B cell (primary cell): ENCODE data around the gene IL4R. TPM values are rescaled to one million over a fixed set of nuclear protein-coding genes. Genes with fewer than 3 reads are reported as not detected.

Source experiments
- ATAC-seq: fragments of 200-7000 bp; cut with Tn5 transposase; one replicate; pipeline ENCODE4 v1.10.0; 2021; ENCODE audit warnings: low read depth, mild to moderate bottlenecking, moderate number of reproducible peaks, moderate library complexity
- CTCF ChIA-PET: fragments of 350-600 bp; sonication (Branson Sonifier 250); formaldehyde crosslinking; loops from one replicate; lab custom pipeline; 2021; ENCODE audit warnings: antibody characterized with exemption, inconsistent platforms; lab: Charles Lee
- POLR2A ChIA-PET: fragments of 350-600 bp; sonication (Branson Sonifier 250); formaldehyde crosslinking; loops from one replicate; lab custom pipeline; 2021; ENCODE audit warnings: antibody characterized with exemption; lab: Charles Lee
- DNase-seq: peaks from one replicate; pipeline ENCODE4 v3.0.0; 2013
- H2AFZ ChIP-seq: 2 replicates; pipeline ENCODE4 v1.6.1; 2012; ENCODE audit warnings: mild to moderate bottlenecking, low read depth, low read length; ENCODE audit not compliant: insufficient read depth, poor library complexity, severe bottlenecking
- H3K27ac ChIP-seq, 2 donors: 1 replicate in 1 of 2; 2 replicates in 1 of 2; pipeline ENCODE4 v1.5.1; 2012 to 2013; ENCODE audit warnings: low read length in 2 of 2, mild to moderate bottlenecking in 2 of 2, moderate library complexity in 1 of 2
- H3K27me3 ChIP-seq, 4 experiments: fragments of 200-600 bp in 1 of 4; sonication (generic) in 1 of 4; replicated peaks in 1 of 4; 1 replicate in 2 of 4; 2 replicates in 2 of 4; pipeline versions ENCODE4 v1.6.1 to v1.7.0; 2013 to 2016; ENCODE audit warnings: low read length in 3 of 4, mild to moderate bottlenecking in 2 of 4, mixed read lengths in 1 of 4, moderate library complexity in 1 of 4; ENCODE audit not compliant: insufficient read depth in 4 of 4, control insufficient read depth in 3 of 4; ENCODE audit errors: control extremely low read depth in 1 of 4
- H3K36me3 ChIP-seq, 2 experiments: replicated peaks in 1 of 2; 1 replicate in 1 of 2; 2 replicates in 1 of 2; pipeline versions ENCODE4 v1.6.1 to v1.7.1; 2013; ENCODE audit warnings: low read length in 1 of 2; ENCODE audit not compliant: insufficient read depth in 2 of 2, control insufficient read depth in 1 of 2; ENCODE audit errors: control extremely low read depth in 1 of 2, extremely low read depth in 1 of 2
- H3K4me1 ChIP-seq, 2 donors: fragments of 200-600 bp in 1 of 2; sonication (generic) in 1 of 2; 1 replicate in 1 of 2; 2 replicates in 1 of 2; pipeline versions ENCODE4 v1.5.1 to v1.6.1; 2013 to 2017; ENCODE audit warnings: low read length in 2 of 2; ENCODE audit not compliant: control insufficient read depth in 2 of 2, insufficient read depth in 2 of 2
- H3K4me2 ChIP-seq: replicated peaks from 2 replicates; pipeline ENCODE3; 2012; ENCODE audit warnings: mild to moderate bottlenecking, low read depth, low read length; ENCODE audit not compliant: poor library complexity, severe bottlenecking
- H3K4me3 ChIP-seq, 5 experiments: fragments of 200-600 bp in 1 of 5; sonication (generic) in 1 of 5; 1 replicate in 3 of 5; 2 replicates in 2 of 5; pipeline versions ENCODE4 v1.5.1 to v1.7.0; 2011 to 2016; ENCODE audit warnings: low read length in 4 of 5, mild to moderate bottlenecking in 4 of 5, low read depth in 2 of 5, control low read depth in 1 of 5, moderate library complexity in 1 of 5; ENCODE audit not compliant: insufficient read depth in 1 of 5; ENCODE audit errors: control extremely low read depth in 1 of 5, extremely low read depth in 1 of 5
- H3K79me2 ChIP-seq: fragments of 200-600 bp; sonication (generic); one replicate; pipeline ENCODE4 v1.6.0; 2016; ENCODE audit warnings: low read length; ENCODE audit not compliant: control insufficient read depth, insufficient read depth
- H3K9ac ChIP-seq: fragments of 200-600 bp; sonication (generic); 2 replicates; pipeline ENCODE4 v1.6.1; 2017; ENCODE audit warnings: mild to moderate bottlenecking, low read length, moderate library complexity
- H3K9me3 ChIP-seq, 3 donors: one replicate each; pipeline versions ENCODE4 v1.6.1 to v1.7.1; 2013; ENCODE audit warnings: low read length in 2 of 3; ENCODE audit not compliant: control insufficient read depth in 2 of 3, insufficient read depth in 1 of 3; ENCODE audit errors: control extremely low read depth in 1 of 3
- H4K20me1 ChIP-seq: 2 replicates; pipeline ENCODE4 v1.6.0; 2012; ENCODE audit warnings: mild to moderate bottlenecking, low read length; ENCODE audit not compliant: insufficient read depth, control insufficient read depth, poor library complexity, severe bottlenecking
- H3K27ac Mint-ChIP-seq: one replicate; pipeline ENCODE4 v1.8.0; 2021; ENCODE audit warnings: mixed read lengths
- H3K27me3 Mint-ChIP-seq: one replicate; pipeline ENCODE4 v1.8.0; 2021; ENCODE audit warnings: mixed read lengths
- H3K4me1 Mint-ChIP-seq: one replicate; pipeline ENCODE4 v1.8.0; 2021; ENCODE audit warnings: mixed read lengths
- H3K4me3 Mint-ChIP-seq: one replicate; pipeline ENCODE4 v1.8.0; 2021; ENCODE audit warnings: mixed read lengths
- H3K9me3 Mint-ChIP-seq: one replicate; pipeline ENCODE4 v1.8.0; 2022; ENCODE audit warnings: mixed read lengths; ENCODE audit not compliant: insufficient read depth
- CTCF ChIP-seq: fragments of 200-600 bp; IDR thresholded peaks from one replicate; pipeline ENCODE4 v1.8.0; 2022; ENCODE audit warnings: antibody characterized with exemption, mild to moderate bottlenecking
- EZH2 ChIP-seq: IDR thresholded peaks from 2 replicates; pipeline ENCODE4 v1.6.1; 2012; ENCODE audit warnings: borderline replicate concordance, low read depth, mild to moderate bottlenecking, moderate library complexity, low read length; ENCODE audit not compliant: insufficient read depth, poor library complexity, severe bottlenecking
- WGBS: methylation state at CpG from one replicate; pipeline ENCODE4 v1.1.5; 2013; ENCODE audit warnings: missing lambda C conversion rate; ENCODE audit not compliant: insufficient coverage; 5-methylcytosine and 5-hydroxymethylcytosine counted together
- intact Hi-C: fragments of 100-400 bp; cut with micrococcal nuclease; formaldehyde crosslinking; loops from one replicate; pipeline ENCODE4 v1.10.0; 2022
- polyA plus RNA-seq: library from polyadenylated mRNA; depleted of rRNA; stranded (reverse); fragments of >200 nt; gene quantifications from 2 replicates; pipeline ENCODE4 v1.2.3, GENCODE V29; 2012
- total RNA-seq, 2 donors: library from RNA; stranded (reverse); fragments of 120-200 nt in 1 of 2; gene quantifications; 1 replicate in 1 of 2; 2 replicates in 1 of 2; pipeline versions ENCODE4 v1.2.3 to v1.2.4, GENCODE V29; 2013 to 2022

Gene IL4R
- total and polyA plus RNA-seq, 2 donors (not counting 1 experiment from before 2014, with no cell fraction given), result 311 to 966 TPM

- ATAC-seq (no peak), DNase-seq (no peak)
- CTCF ChIA-PET, result interaction anchor here (0.6 to 13.3 kb wide), 8 partner anchors 12 to 142 kb away, joined by 3 to 172 read pairs (median 5); no protein-coding TSS in a partner anchor
- Histone ChIP-seq H3K27ac (peak overlapping the region in 1 of 2 donors; percentile 97), H3K36me3 (peaks cover 0 to 45% of the 10 kb centered on the region in 2 experiments), H4K20me1 (peaks cover 69% of the 10 kb centered on the region), H3K4me1 (peaks cover 53 to 79% of the 10 kb centered on the region in 2 donors), H3K9ac (peak overlapping the region; percentile 98), H3K27me3 (no peaks in the 10 kb centered on the region), H3K4me2 (peak overlapping the region; percentile 88), H3K9me3 (no peaks in the 10 kb centered on the region), H2AFZ (no peak overlapping the region), H3K4me3 (peak overlapping the region; percentile 9 to 98 (median 93)), H3K79me2 (peaks cover 87% of the 10 kb centered on the region)
- H3K9me3 Mint-ChIP-seq, result no peaks in the 10 kb centered on the region
- TF ChIP-seq EZH2, result no peak
- no peak for TF ChIP-seq CTCF
- H3K27me3 Mint-ChIP-seq, result no peaks in the 10 kb centered on the region
- intact Hi-C loops, result loop anchor here (10.0 kb wide), 1 partner anchor 89 kb away; the partner anchor contains the start of gene IL21R
- no CpG with 5 or more reads among the region's 8 CpGs for WGBS
- peaks cover 75% of the 10 kb centered on the region for H3K4me1 Mint-ChIP-seq
- POLR2A ChIA-PET, result interaction anchor here (0.7 to 2.3 kb wide), 7 partner anchors 9 to 137 kb away, joined by 3 to 9 read pairs (median 4); no protein-coding TSS in a partner anchor
- peak overlapping the region; percentile 98 for H3K4me3 Mint-ChIP-seq
- peak overlapping the region; percentile 97 for H3K27ac Mint-ChIP-seq
These were observed 2.4 kb downstream of the IL4R start for GRCh38 chr16:27316038-27316680.

GRCh38 chr16:27317320-27317719, 3.5 kb downstream of the IL4R start:
- H3K4me3 ChIP-seq, result peak overlapping the region; percentile 9 to 98 (median 93)
- ChIA-PET CTCF (interaction anchor here (0.9 to 13.3 kb wide), 14 partner anchors 17 to 141 kb away, joined by 3 to 172 read pairs (median 4); no protein-coding TSS in a partner anchor), POLR2A (interaction anchor here (0.7 to 2.3 kb wide), 5 partner anchors 62 to 138 kb away, joined by 3 to 9 read pairs (median 3); no protein-coding TSS in a partner anchor)
- peak overlapping the region; percentile 98 for H3K9ac ChIP-seq
- DNase-seq (no peak), ATAC-seq (no peak)
- intact Hi-C loops, result loop anchor here (10.0 kb wide), 1 partner anchor 87 kb away; the partner anchor contains the start of gene IL21R
- H2AFZ ChIP-seq, result no peak overlapping the region
- no peak for TF ChIP-seq CTCF
- no peak for TF ChIP-seq EZH2
- no peaks in the 10 kb centered on the region for H3K27me3 ChIP-seq
- H3K4me2 ChIP-seq, result peak overlapping the region; percentile 88
- peaks cover 0 to 48% of the 10 kb centered on the region in 2 experiments for H3K36me3 ChIP-seq
- H3K27ac ChIP-seq, result peak overlapping the region in 1 of 2 donors; percentile 97
- Mint-ChIP-seq H3K27ac (peak overlapping the region; percentile 88), H3K4me3 (peak overlapping the region; percentile 98), H3K4me1 (peaks cover 77% of the 10 kb centered on the region), H3K27me3 (no peaks in the 10 kb centered on the region), H3K9me3 (no peaks in the 10 kb centered on the region)
- H3K9me3 ChIP-seq, result no peaks in the 10 kb centered on the region
- H3K79me2 ChIP-seq, result peaks cover 99% of the 10 kb centered on the region
- peaks cover 81% of the 10 kb centered on the region for H4K20me1 ChIP-seq
- peaks cover 64 to 81% of the 10 kb centered on the region in 2 donors for H3K4me1 ChIP-seq
- WGBS, result 75% methylated on average over 7 of the region's 7 CpGs
